HCT116 (cell line): ENCODE data around the gene ARHGEF3. TPM values are rescaled to one million over a fixed set of nuclear protein-coding genes. Genes with fewer than 3 reads are reported as not detected.

Experiments used
- ATAC-seq: fragments of 200-7000 bp; cut with Tn5 transposase; 2 replicates; pipeline ENCODE4 v1.9.1; 2020; ENCODE audit warnings: mild to moderate bottlenecking, moderate library complexity
- BruUV-seq: library from RNA; stranded (reverse); fragments of 400-500 nt; replicated peaks from 2 replicates; lab custom pipeline; 2021; lab: Mats Ljungman, UMichigan
- CTCF ChIA-PET: fragments of 300-600 bp; sonication (Branson Sonifier 250); formaldehyde crosslinking; loops from one replicate; lab custom pipeline; 2021; ENCODE audit warnings: antibody characterized with exemption; lab: Charles Lee
- POLR2A ChIA-PET: fragments of 300-600, 350-600 bp; sonication (Branson Sonifier 250); formaldehyde crosslinking; loops from one replicate; lab custom pipeline; 2021; ENCODE audit warnings: antibody characterized with exemption; lab: Charles Lee
- RAD21 ChIA-PET, 2 experiments: fragments of 300-600 bp; sonication (Branson Sonifier 250); formaldehyde crosslinking; loops; one replicate each; lab custom pipeline; 2023; ENCODE audit warnings: low total read pairs in 2 of 2; ENCODE audit not compliant: uncharacterized antibody in 2 of 2, unreplicated experiment in 2 of 2, low non-redundant PET in 1 of 2; lab: Charles Lee
- DNase-seq: peaks from one replicate; pipeline ENCODE4 v3.0.0-alpha.2; 2010; ENCODE audit warnings: low read depth, low spot score
- H2AFZ ChIP-seq: fragments of 200-600 bp; shearing (Covaris generic), sonication (generic); 2 replicates; pipeline ENCODE4 v1.6.1; 2017; ENCODE audit warnings: low read depth, mixed run types, mixed read lengths, antibody characterized with exemption, low read length; ENCODE audit not compliant: poor library complexity, severe bottlenecking
- H3K27ac ChIP-seq: 2 replicates; pipeline ENCODE4 v1.5.1; 2012; ENCODE audit warnings: low read depth, low read length
- H3K27me3 ChIP-seq: fragments of 200-600 bp; sonication (generic); 2 replicates; pipeline ENCODE4 v1.6.1; 2016; ENCODE audit warnings: mixed run types, low read length, mixed read lengths; ENCODE audit not compliant: insufficient read depth
- H3K36me3 ChIP-seq, 2 experiments: fragments of 200-500 bp in 1 of 2; fragments of 200-600 bp in 1 of 2; sonication (Bioruptor generic) in 1 of 2; sonication (generic) in 1 of 2; 2 replicates each; pipeline versions ENCODE4 v1.5.1 to v1.6.1; 2014 to 2016; ENCODE audit warnings: low read length in 2 of 2, inconsistent platforms in 1 of 2, mixed read lengths in 1 of 2, mixed run types in 1 of 2; ENCODE audit not compliant: insufficient read depth in 2 of 2, control insufficient read depth in 1 of 2
- H3K4me1 ChIP-seq, 2 experiments: fragments of 200-600 bp in 1 of 2; sonication (generic) in 1 of 2; 2 replicates each; pipeline versions ENCODE4 v1.5.1 to v1.6.1; 2012 to 2017; ENCODE audit warnings: low read length in 2 of 2, inconsistent platforms in 1 of 2, mild to moderate bottlenecking in 1 of 2, mixed read lengths in 1 of 2, mixed run types in 1 of 2, moderate library complexity in 1 of 2; ENCODE audit not compliant: insufficient read depth in 2 of 2, control insufficient read depth in 1 of 2
- H3K4me2 ChIP-seq: fragments of 200-600 bp; sonication (generic); 2 replicates; pipeline ENCODE4 v1.6.1; 2017; ENCODE audit warnings: mixed run types, low read length, mixed read lengths
- H3K4me3 ChIP-seq, 2 experiments: fragments of 200-600 bp in 1 of 2; sonication (generic) in 1 of 2; replicated peaks in 1 of 2; 2 replicates each; pipeline ENCODE4 v1.5.1; 2011 to 2016; ENCODE audit warnings: low read length in 2 of 2, control low read depth in 1 of 2, low read depth in 1 of 2, mild to moderate bottlenecking in 1 of 2, mixed read lengths in 1 of 2, mixed run types in 1 of 2
- H3K79me2 ChIP-seq: fragments of 200-600 bp; sonication (generic); 2 replicates; pipeline ENCODE4 v1.6.1; 2017; ENCODE audit warnings: mild to moderate bottlenecking, mixed run types, low read length, moderate library complexity, mixed read lengths; ENCODE audit not compliant: insufficient read depth
- H3K9ac ChIP-seq: fragments of 200-600 bp; sonication (generic); 2 replicates; pipeline ENCODE4 v1.6.1; 2016; ENCODE audit warnings: low read length, mixed read lengths
- H3K9me2 ChIP-seq: fragments of 200-600 bp; sonication (generic), shearing (Covaris generic); 2 replicates; pipeline ENCODE4 v1.6.1; 2017; ENCODE audit warnings: mixed run types, mild to moderate bottlenecking, moderate library complexity; ENCODE audit not compliant: insufficient read depth
- H3K9me3 ChIP-seq, 2 experiments: fragments of 200-500 bp in 1 of 2; fragments of 200-600 bp in 1 of 2; sonication (Bioruptor generic) in 1 of 2; sonication (generic) in 1 of 2; 2 replicates each; pipeline ENCODE4 v1.6.1; 2014 to 2017; ENCODE audit warnings: low read length in 2 of 2, mixed read lengths in 2 of 2, inconsistent platforms in 1 of 2, low read depth in 1 of 2, mild to moderate bottlenecking in 1 of 2, mixed run types in 1 of 2, moderate library complexity in 1 of 2; ENCODE audit not compliant: control insufficient read depth in 1 of 2, insufficient read depth in 1 of 2
- H4K20me1 ChIP-seq: fragments of 200-600 bp; sonication (generic), shearing (Covaris generic); 2 replicates; pipeline ENCODE4 v1.6.1; 2017; ENCODE audit warnings: mixed run types, mild to moderate bottlenecking, moderate library complexity; ENCODE audit not compliant: insufficient read depth
- EZH2phosphoT487 ChIP-seq: fragments of 200-600 bp; IDR thresholded peaks from 2 replicates; pipeline ENCODE4 v1.6.1; 2018; ENCODE audit warnings: antibody characterized with exemption, borderline replicate concordance
- FOSL1 ChIP-seq: IDR thresholded peaks from 2 replicates; pipeline ENCODE4 v1.6.1; 2012; ENCODE audit warnings: low read depth
- JUND ChIP-seq: IDR thresholded peaks from 2 replicates; pipeline ENCODE4 v1.6.1; 2012
- POLR2A ChIP-seq: IDR thresholded peaks from 2 replicates; pipeline ENCODE4 v1.7.0; 2011; ENCODE audit warnings: borderline replicate concordance; ENCODE audit not compliant: insufficient read depth, insufficient read length; ENCODE audit errors: extremely low read depth
- POLR2AphosphoS5 ChIP-seq: IDR thresholded peaks from 2 replicates; pipeline ENCODE4 v1.6.1; 2011; ENCODE audit warnings: mild to moderate bottlenecking, low read depth, low read length, moderate library complexity
- REST ChIP-seq: IDR thresholded peaks from 2 replicates; pipeline ENCODE4 v1.6.1; 2012; ENCODE audit warnings: low read depth
- SP1 ChIP-seq: IDR thresholded peaks from 2 replicates; pipeline ENCODE4 v1.6.1; 2012; ENCODE audit warnings: low read depth
- TCF7L2 ChIP-seq: IDR thresholded peaks from 2 replicates; pipeline ENCODE4 v1.7.0; 2011; ENCODE audit warnings: borderline replicate concordance, inconsistent platforms; ENCODE audit not compliant: insufficient read depth, insufficient read length; ENCODE audit errors: extremely low read depth
- YY1 ChIP-seq: IDR thresholded peaks from 2 replicates; pipeline ENCODE4 v1.6.1; 2011; ENCODE audit warnings: low read length, low read depth, moderate library complexity, mild to moderate bottlenecking; ENCODE audit not compliant: insufficient replicate concordance; ENCODE audit errors: extremely low read depth
- intact Hi-C: fragments of 100-400 bp; cut with micrococcal nuclease; formaldehyde crosslinking; loops from 2 replicates; pipeline ENCODE4 v1.10.0; 2022
- total RNA-seq: library from RNA; stranded (reverse); gene quantifications from one replicate; pipeline ENCODE4 v1.2.1, GENCODE V29; 2021; ENCODE audit not compliant: unreplicated experiment

The ARHGEF3 gene
- total RNA-seq, 1 experiment from 2014 or later, result 18.1 TPM

DNA sequence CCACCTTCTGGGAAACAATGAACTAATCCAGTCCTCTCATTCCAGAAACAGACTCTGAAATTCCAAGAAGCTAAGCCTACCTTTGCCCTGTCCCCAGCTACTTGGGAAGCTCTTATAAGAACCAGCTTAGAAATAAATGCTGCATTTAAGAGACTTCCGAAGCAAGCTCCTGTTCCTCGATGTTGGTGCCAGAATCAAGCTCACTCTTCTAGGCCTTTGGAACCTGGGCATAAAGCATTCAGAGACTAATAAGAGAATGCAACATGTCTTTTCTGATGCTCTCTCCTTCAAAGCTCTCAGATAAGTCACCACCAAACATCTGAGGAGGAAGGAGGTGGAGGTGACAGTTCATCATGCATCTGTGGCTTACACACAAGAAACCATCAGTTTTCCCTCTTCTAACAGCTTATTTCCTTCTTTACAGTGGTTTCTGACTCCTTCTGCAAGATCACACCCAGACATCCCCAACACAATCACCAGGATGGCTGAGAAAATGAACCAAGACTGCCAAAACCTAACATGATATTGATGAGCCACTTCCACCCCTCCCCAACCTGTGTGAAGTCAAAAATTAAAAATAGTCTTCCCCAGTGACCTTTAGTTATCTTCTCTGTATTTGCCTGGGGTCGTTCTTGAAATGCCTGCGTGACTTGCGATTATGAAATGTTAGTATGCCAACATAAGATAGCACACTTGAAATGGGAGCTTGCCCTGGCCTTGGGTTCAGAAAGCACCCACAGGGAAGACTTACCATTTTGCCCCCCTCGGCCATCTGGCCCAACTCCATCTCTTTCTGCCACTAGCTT, 11.5 kb downstream of the ARHGEF3 start:
- H3K4me1 ChIP-seq, result 0 out of 4 replicates have a peak, but pooled peaks cover 0 to 2% of the 10 kb centered on the region in 2 experiments
- no peak overlapping the region for H2AFZ ChIP-seq
- H3K27ac ChIP-seq, result no peak overlapping the region
- H3K36me3 ChIP-seq, result no peaks in the 10 kb centered on the region
- no peak overlapping the region for H3K9ac ChIP-seq
- no peak overlapping the region for H3K4me3 ChIP-seq
- no peak for ATAC-seq
- no peaks in the 10 kb centered on the region for H4K20me1 ChIP-seq
- no peaks in the 10 kb centered on the region for H3K79me2 ChIP-seq
- ChIA-PET CTCF (interaction anchor here (1.1 to 2.8 kb wide), 2 partner anchors 9 to 12 kb away, joined by 5 to 19 read pairs; partner anchors contain the start of gene ARHGEF3), RAD21 (no interaction called here), POLR2A (interaction anchor here (2.0 kb wide), 1 partner anchor 9 kb away, joined by 5 read pairs; no protein-coding TSS in a partner anchor)
- no TSS peak for BruUV-seq
- TF ChIP-seq YY1 (no peak), EZH2phosphoT487 (no peak), TCF7L2 (no peak), JUND (no peak), POLR2AphosphoS5 (no peak), SP1 (no peak), REST (no peak), POLR2A (no peak), FOSL1 (no peak)
- H3K4me2 ChIP-seq, result no peak overlapping the region
- no peaks in the 10 kb centered on the region for H3K9me2 ChIP-seq
- H3K9me3 ChIP-seq, result no peaks in the 10 kb centered on the region
- no peaks in the 10 kb centered on the region for H3K27me3 ChIP-seq
- no peak for DNase-seq
- intact Hi-C loops, result no loop called here
